GM19324 (cell line): ENCODE results near the gene ANKRD36.
"Not testable (repeated sequence)": the region's sequence is repeated elsewhere in the genome, so short reads cannot be mapped to it uniquely, and the experiment has no call there.

Source experiments
- ATAC-seq: cut with Tn5 transposase; IDR thresholded peaks from one replicate; pipeline ENCODE4 v1.9.1; 2021; ENCODE audit warnings: mild to moderate bottlenecking, moderate library complexity; ENCODE audit not compliant: unreplicated experiment, low FRiP score

ANKRD36 gene

GRCh38 chr2:97113050-97113881, at the start of gene ANKRD36:
Gene ANKRD36, plus strand, starts transcription at chr2:97113153. Its CDS starts 587 bp downstream, at chr2:97113740.
- ATAC-seq = peak; percentile 96

DNA sequence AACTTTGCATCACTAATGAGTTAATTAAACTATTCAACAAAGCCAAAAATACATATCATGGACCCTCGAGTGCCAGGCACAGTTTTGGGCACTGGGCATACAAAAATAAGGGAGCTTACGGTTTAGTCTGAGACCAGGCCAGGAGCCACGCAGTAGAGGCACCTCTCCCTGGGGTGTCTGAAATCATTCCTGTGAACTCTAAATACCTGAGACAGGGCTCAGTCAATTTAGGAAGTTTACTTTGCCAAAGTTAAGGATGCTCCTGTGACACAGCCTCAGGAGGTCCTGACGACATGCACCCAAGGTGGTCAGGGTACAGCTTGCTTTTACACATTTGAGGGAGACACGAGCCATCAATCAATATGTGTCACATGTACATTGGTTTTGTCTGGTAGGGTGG, 46.9 kb upstream of the ANKRD36 start:
- not testable (repeated sequence) for ATAC-seq

DNA sequence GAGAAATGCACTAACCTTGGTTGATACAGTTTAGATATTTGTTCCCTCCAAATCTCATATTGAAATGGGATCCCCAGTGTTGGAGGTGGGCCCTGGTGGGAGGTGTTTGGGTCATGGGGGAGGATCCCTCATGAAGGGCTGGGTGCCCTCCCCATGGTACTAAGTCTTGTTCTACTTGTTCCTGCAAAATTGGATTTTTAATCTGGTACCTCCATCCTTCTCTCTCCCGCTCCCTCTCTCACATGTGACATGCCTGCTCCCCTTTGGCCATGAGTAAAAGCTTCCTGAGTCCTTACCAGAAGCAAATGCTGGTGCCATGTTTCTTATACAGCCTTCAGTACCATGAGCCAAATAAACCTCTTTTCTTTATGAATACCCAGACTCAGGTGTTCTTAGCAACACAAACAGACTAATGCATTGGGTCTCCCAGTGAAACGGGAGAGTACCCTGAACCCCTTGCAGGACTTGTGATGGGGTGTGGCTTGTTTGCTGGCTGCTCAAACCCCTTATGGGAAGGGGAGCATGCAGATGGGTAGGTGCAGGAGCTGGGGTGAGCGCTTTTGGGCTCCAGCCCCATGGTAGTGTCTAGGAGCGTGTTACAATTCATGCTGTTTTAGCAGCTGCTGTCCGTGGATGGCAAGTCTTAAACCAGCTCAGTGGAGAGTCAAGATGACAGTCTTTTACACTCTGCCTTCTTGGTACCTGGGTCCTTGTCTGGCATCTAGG, 45.5 kb upstream of the ANKRD36 start:
- ATAC-seq = no peak

DNA sequence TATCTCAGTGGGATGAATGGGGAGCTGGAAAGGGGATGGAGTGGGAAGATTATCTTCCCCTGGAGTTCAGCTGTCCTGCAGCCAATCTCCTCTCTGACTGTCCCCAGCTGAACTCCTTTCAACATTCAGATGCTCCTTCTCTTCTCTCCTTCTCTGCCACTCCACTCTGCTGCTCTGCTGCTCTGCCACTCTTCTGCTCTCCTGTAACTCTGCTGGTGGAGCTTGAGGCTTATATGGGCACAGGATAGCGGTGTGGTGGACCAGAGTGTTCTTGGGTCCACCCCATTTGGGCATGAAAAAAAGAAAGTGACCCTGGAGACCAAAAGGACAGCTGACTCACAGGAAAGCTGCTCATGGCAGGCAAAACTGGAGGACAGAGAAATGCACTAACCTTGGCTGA, 44.9 kb upstream of the ANKRD36 start:
- ATAC-seq = no peak

DNA sequence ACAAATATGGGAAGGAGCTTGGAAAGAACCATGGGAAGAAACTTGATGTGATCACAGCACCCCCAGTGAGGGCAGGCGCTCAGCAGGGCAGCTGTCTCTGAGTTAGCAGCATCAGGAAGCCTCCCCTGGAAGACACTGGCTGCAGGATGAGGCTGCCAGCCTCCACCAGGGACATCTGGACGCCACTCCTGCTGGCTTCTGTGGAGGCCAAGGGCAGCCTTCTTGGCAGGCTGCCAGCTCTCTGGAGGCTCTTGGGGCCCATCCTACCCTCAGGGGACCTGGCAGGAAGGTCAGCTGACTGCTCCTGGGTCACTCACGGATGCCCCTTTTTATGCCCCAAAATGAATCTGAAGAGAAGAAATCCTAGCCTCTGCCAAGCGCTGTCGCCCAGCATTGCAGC, 44.2 kb upstream of the ANKRD36 start:
- not testable (repeated sequence) for ATAC-seq

GRCh38 chr2:97070915-97071314, 42.0 kb upstream of the ANKRD36 start:
- ATAC-seq = not testable (repeated sequence)

GRCh38 chr2:97077213-97077612, 35.7 kb upstream of the ANKRD36 start:
- not testable (repeated sequence) for ATAC-seq

DNA sequence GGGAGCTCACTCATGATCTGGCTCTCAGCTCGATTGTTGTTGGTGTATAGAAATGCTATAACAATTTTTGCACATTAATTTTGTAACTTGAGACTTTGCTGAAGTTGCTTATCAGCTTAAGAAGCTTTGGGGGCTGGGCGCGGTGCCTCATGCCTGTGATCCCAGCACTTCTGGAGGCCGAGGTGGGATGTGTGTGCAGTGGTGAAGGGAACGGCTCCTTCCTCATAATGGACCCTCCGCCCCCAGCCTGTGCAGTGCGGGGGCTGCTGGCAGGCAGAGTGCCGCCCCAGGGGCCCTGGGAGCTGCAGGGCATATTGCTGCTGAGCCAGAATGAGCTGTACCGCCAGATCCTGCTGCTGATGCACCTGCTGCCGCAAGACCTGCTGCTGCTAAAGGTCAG, 32.1 kb upstream of the ANKRD36 start:
- ATAC-seq = not testable (repeated sequence)

GRCh38 chr2:97082206-97082605, 30.7 kb upstream of the ANKRD36 start:
- not testable (repeated sequence) for ATAC-seq

DNA sequence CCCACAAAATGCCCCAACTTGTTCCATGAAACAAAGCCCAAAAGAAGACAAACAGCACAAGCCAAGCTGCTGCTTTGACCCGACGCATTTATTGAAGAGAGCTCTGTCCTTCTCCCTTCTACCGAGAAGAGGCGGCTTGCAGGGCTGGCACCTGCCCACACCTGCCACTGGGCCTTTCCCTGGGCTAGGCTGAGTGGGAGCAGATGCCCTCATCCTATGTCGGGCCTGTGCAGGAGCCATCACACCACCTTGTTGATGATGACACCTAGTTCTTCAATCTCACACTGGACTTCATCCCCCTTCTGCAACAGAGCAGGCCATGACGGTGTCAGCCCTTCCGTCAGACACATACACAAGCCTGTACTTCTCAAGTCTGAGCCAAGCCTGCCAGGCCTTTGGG, 29.4 kb upstream of the ANKRD36 start:
- not testable (repeated sequence) for ATAC-seq

DNA sequence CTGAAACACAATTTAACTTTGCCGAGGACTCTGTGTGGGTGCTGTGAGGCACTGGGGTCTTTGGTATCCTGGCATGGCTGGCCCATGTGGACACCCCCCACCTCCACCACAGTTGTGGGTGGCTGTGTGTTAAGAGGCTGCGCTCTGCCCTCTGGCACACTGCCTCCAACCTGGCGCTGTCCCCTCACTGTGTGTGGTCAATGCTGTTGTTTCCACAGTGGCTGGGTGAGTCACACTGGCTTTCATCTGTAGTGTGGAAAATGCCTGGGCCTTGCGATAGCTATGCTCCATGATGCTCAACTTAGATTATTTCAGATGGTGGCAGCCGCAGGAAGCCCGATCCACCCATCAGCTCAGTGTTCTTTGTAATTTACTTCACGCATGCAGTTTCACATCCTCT, 27.9 kb upstream of the ANKRD36 start:
- ATAC-seq = not testable (repeated sequence)

DNA sequence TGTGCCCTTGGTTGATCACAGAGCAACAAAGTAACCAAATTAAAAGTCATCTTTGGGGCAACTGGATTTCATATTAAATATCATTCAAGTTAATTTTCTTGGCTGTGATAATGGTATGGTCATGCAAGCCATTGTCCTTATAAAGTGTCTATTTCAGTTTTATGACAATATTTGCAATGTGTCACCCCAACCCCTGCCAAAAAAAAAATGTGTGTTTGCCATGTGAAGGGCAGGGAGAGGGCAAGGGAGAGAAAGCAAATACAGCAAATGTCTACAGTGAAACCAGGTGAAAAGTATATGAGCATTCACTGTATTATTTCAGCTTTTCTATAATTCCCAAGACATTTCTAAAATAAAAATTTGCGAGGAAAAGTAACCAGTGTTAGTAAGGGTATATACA, 24.2 kb upstream of the ANKRD36 start:
- ATAC-seq = not testable (repeated sequence)

DNA sequence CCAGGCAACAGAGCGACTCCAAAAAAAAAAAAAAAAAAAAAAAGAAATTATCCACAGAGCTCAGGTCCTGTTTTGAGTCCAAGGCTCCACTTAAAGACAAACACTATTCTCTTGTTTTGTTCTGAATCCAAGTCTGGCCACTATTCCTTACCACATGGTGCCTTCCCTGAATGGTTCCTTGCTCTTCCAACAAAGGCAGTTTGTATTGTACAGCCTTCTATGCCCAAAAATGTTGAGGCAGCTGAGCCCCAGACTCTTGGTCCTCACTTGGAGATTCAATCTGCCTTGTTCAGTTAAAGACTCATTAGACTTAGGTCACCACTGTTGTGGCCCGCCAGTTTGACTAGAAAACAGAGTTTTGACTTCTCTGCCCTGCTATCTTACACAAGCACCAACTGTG, 20.0 kb upstream of the ANKRD36 start:
- not testable (repeated sequence) for ATAC-seq

GRCh38 chr2:97093983-97094771, 18.8 kb upstream of the ANKRD36 start:
- peak; percentile 10 for ATAC-seq

DNA sequence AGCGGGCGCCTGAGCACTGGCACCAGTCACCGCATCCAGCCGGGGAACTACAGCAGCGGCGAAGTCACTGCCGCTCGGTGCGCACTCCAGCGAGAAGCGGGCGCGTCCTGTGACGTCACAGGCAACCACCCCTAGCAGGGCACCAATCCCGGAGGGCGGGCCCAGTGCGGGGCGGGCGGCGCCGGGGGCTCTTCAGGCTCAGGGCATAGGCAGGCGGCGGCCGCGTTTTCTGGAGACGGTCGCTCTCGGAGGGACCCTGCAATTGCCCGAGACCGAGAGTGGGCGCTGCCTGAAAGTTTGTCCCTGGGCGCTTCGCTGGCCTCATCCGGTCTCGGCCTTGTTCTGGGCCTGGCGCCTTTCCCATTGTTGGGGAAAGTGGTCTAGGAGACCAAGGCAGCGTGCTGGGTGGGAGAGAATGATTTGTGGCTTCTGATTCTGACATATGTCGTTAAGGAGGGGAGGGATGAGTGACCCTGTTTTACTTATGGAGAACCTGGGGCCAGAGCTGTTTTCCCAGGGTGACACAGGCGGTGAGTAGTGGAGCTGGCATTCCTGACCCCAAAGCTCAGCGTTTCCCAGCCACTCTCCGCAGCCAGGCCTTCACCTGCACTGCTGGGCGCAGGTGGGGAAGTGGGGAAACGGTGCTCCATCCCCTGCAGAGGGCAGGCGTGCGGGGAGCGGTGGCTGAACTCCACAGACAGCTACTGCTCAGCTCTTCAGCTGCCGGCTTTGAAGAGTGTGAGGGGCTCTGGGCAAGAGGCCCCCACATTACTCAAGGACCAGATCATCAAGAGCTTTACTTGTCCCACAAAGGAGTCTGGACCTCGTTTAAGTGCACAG, 18.0 kb upstream of the ANKRD36 start, which contains the start of gene FAHD2B:
Gene FAHD2B, minus strand, starts transcription at position 111 of the 840 bp plus-strand sequence. CDS start 3,176 bp downstream, outside the sequence.
- peak; percentile 85 for ATAC-seq

- ATAC-seq = no peak
Observed at GRCh38 chr2:97095661-97096060, 17.3 kb upstream of the ANKRD36 start.

DNA sequence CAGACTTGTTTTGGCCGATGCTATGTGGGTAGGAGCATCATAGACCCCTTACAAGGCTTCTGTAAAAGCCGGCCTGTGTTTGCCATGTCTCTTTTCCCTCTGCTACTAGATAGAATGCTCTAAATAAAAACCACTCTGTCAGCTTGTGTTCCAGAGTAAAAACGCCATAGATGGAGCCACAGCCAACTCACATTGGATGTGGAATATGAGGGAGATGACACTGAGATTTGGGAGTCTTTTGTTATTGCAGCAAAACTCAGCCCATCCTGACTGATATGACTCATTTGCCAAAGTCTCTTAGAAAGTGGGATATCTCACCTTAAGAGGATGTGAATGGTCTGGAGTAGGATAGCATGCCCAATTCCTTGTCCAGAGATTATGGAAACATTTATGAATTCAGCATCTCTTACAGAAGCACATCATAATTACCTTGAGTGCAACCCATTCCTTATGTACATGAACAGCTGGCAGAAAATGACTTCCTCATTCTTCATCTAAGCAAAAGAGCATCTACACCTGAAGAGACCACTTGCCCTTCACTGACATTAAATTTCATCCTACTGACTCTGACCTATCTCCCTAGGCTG, 14.1 kb upstream of the ANKRD36 start:
- not testable (repeated sequence) for ATAC-seq

GRCh38 chr2:97106878-97107277, 6.1 kb upstream of the ANKRD36 start:
- not testable (repeated sequence) for ATAC-seq

- ATAC-seq = not testable (repeated sequence)
Observed at GRCh38 chr2:97111246-97111645, 1.7 kb upstream of the ANKRD36 start.
